ENCODE results near the gene TSPAN32. TPM values are rescaled to one million over a fixed set of nuclear protein-coding genes. Genes with fewer than 3 reads are reported as not detected.

The TSPAN32 gene
- total and polyA plus RNA-seq, 10 of the 15 experiments (the other 5 are each of a cell fraction or from before 2014, with no cell fraction given): 0.08 TPM; not detected in 9

GRCh38 chr11:2252018-2252417, 49.8 kb upstream of the TSPAN32 start:
- ATAC-seq: no peak
- RAD21 ChIA-PET (ENCODE audit: unreplicated experiment): no interaction called here
- 45% methylated on average over 6 of the region's 6 CpGs for WGBS (ENCODE audit: insufficient coverage, insufficient replicate concordance, low lambda C conversion rate, missing lambda C conversion rate)
- Histone ChIP-seq H3K4me2 (ENCODE audit: control insufficient read depth, insufficient read depth) (no peak overlapping the region), H3K9me3 (replicated peaks; ENCODE audit: control insufficient read depth, insufficient read depth, low read length) (no peaks in the 10 kb centered on the region), H3K4me3 (no peak overlapping the region), H3K4me1 (ENCODE audit: control insufficient read depth, insufficient read depth, low read length) (no peaks in the 10 kb centered on the region), H2AFZ (ENCODE audit: control insufficient read depth, low read depth, low read length) (no peak overlapping the region), H3K9ac (ENCODE audit: control insufficient read depth, insufficient read depth, low read length) (no peak overlapping the region), H3K79me2 (ENCODE audit: control insufficient read depth, insufficient read depth, low read length) (no peaks in the 10 kb centered on the region), H3K36me3 (ENCODE audit: control insufficient read depth in 2 of 2, insufficient read depth in 2 of 2, low read length in 1 of 2) (no peaks in the 10 kb centered on the region), H3K27ac (ENCODE audit: control insufficient read depth, insufficient read depth) (no peak overlapping the region), H4K20me1 (ENCODE audit: control insufficient read depth, insufficient read depth) (no peaks in the 10 kb centered on the region), H3K27me3 (replicated peaks in 1 of 2; ENCODE audit: control insufficient read depth in 2 of 2, insufficient read depth in 2 of 2, low read length in 1 of 2) (no peaks in the 10 kb centered on the region; a peak in 1 of 4 replicates)
- intact Hi-C loops (cut with micrococcal nuclease; ENCODE audit: unreplicated experiment): no loop called here
- in situ Hi-C loops (cut with MboI): no loop called here
- TF ChIP-seq ZBED1 (IDR thresholded peaks at IDR 0.05; ENCODE audit: borderline replicate concordance) (no peak), CEBPZ (IDR thresholded peaks at IDR 0.05; ENCODE audit: low read depth, low read length) (no peak)
- SMC1A ChIA-PET (ENCODE audit: uncharacterized antibody, unreplicated experiment): no interaction called here
- no TSS peak for BruUV-seq (replicated peaks)
- FAIRE-seq: no peak
- CTCF ChIA-PET: no interaction called here
- no peak for DNase-seq (ENCODE audit: low read depth, low spot score)
- POLR2A ChIA-PET: no interaction called here

DNA sequence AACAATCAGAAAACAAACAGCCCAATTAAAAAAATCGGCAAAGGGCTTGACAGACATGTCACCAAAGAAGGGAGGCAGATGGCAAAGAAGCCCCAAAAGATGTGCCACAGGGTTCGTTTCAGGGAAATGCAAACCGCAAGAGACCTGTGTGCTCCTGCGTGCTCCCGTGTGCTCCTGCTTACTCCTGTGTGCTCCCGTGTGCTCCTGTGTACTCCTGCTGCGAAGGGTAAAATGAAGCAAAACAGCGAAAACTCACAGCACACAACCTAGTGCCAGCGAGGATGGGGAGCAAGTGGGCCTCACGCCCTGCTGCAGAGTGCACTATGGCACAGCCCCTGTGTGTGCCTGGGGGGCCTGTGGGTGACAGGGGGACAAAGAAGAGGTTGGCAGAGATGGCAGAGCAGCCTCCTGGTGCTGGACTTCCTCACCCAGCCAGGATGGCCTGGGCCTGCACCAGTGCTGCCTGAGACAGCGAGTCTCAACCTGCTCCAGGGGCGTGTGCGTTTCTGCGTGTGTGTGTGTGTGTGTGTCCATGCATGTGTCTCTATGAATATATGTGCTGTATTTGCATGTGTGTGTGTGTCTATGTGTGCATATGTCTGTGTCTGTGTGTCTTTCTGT, 45.4 kb upstream of the TSPAN32 start:
- H3K36me3 ChIP-seq (ENCODE audit: control insufficient read depth in 2 of 2, insufficient read depth in 2 of 2, low read length in 1 of 2): no peaks in the 10 kb centered on the region
- ChIA-PET POLR2A (no interaction called here), CTCF (no interaction called here), SMC1A (ENCODE audit: uncharacterized antibody, unreplicated experiment) (no interaction called here), RAD21 (ENCODE audit: unreplicated experiment) (no interaction called here)
- H2AFZ ChIP-seq (ENCODE audit: control insufficient read depth, low read depth, low read length): no peak overlapping the region
- BruUV-seq (replicated peaks): no TSS peak
- FAIRE-seq: no peak
- H3K27ac ChIP-seq (ENCODE audit: control insufficient read depth, insufficient read depth): no peak overlapping the region
- H3K79me2 ChIP-seq (ENCODE audit: control insufficient read depth, insufficient read depth, low read length): no peaks in the 10 kb centered on the region
- no peak overlapping the region for H3K9ac ChIP-seq (ENCODE audit: control insufficient read depth, insufficient read depth, low read length)
- ATAC-seq: no peak
- H3K4me2 ChIP-seq (ENCODE audit: control insufficient read depth, insufficient read depth): no peak overlapping the region
- no peaks in the 10 kb centered on the region for H3K27me3 ChIP-seq (replicated peaks in 1 of 2; ENCODE audit: control insufficient read depth in 2 of 2, insufficient read depth in 2 of 2, low read length in 1 of 2)
- TF ChIP-seq ZBTB33 (IDR thresholded peaks at IDR 0.05): no peak
- no peak for TF ChIP-seq NR2F1 (conservative IDR thresholded peaks at IDR 0.05)
- TF ChIP-seq KLF5 (IDR thresholded peaks at IDR 0.05; ENCODE audit: partially characterized antibody): no peak
- TF ChIP-seq BHLHE40 (IDR thresholded peaks at IDR 0.05; ENCODE audit: borderline replicate concordance in 1 of 2, low read depth in 2 of 2, low read length in 1 of 2): no peak
- no peak for TF ChIP-seq NRF1 (conservative IDR thresholded peaks at IDR 0.05; ENCODE audit: low read depth, low read length)
- no peak for TF ChIP-seq BACH1 (IDR thresholded peaks at IDR 0.05; ENCODE audit: borderline replicate concordance)
- no peak overlapping the region for H3K4me3 ChIP-seq
- WGBS (ENCODE audit: insufficient coverage, insufficient replicate concordance, low lambda C conversion rate, missing lambda C conversion rate): 45% methylated on average over 14 of the region's 14 CpGs
- intact Hi-C loops (cut with micrococcal nuclease; ENCODE audit: unreplicated experiment): no loop called here
- DNase-seq (ENCODE audit: low read depth, low spot score): no peak
- H3K4me1 ChIP-seq (ENCODE audit: control insufficient read depth, insufficient read depth, low read length): no peaks in the 10 kb centered on the region
- H3K9me3 ChIP-seq (replicated peaks; ENCODE audit: control insufficient read depth, insufficient read depth, low read length): no peaks in the 10 kb centered on the region
- in situ Hi-C loops (cut with MboI): no loop called here
- H4K20me1 ChIP-seq (ENCODE audit: control insufficient read depth, insufficient read depth): no peaks in the 10 kb centered on the region

Measured in GM12878 (cell line).